ENCODE results near the gene MBD3L2.
"Not testable (repeated sequence)": the region's sequence is repeated elsewhere in the genome, so short reads cannot be mapped to it uniquely, and the experiment has no call there.

Gene MBD3L2

GRCh38 chr19:7049021-7049420 lies at the start of gene MBD3L2:
MBD3L2 (plus strand) TSS chr19:7049321; CDS start chr19:7049374, 53 bp downstream.
- not testable (repeated sequence) for DNase-seq

- no peak for DNase-seq
Measured at GRCh38 chr19:6999933-7000332, 49.2 kb upstream of the MBD3L2 start.

- no peak for DNase-seq
Measured at GRCh38 chr19:7000333-7000732, 48.8 kb upstream of the MBD3L2 start.

DNA sequence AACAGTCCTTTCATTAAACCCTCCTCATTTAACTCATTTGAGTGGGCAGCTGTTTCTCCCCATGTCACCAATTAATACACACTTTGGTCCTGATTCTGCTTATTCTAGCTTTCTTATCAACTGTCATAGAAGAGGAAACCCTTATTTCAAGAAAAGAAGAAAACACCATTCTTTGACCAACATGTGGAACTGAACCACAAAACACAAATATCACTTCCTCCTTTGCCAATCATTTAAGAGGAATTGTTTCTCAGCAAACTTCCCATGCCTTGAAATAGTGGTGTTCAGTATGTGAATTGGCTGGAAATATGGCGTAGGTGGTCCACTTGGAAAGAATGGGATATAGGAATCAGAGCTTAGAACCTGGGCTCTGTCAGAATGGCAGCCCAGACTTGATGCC lies 48.3 kb upstream of the MBD3L2 start:
- DNase-seq: no peak

DNA sequence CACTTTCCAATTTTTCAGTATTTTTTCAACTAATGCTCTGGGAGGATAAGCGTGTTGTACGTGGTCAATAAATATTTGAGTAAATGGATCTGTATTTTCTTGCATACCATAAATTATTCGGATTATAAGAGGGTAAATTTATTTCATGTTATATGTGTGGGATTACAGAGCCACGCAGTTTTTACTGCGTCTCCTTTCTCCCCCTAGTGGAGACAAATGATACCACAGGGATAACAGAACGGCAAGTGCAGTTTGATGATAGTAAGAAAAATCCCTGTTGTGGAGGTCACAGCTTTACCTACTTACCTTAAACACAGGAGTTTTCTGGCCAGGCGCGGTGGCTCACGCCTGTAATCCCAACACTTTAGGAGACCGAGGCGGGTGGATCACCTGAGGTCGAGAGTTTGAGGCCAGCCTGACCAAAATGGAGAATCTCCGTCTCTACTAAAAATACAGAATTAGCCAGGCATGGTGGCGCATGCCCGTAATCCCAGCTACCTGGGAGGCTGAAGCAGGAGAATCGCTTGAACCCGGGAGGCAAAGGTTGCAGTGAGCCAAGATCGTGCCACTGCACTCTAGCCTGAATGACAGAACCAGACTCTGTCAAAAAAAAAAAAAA lies 44.7 kb upstream of the MBD3L2 start:
- DNase-seq: no peak

GRCh38 chr19:7006135-7006704 lies 42.9 kb upstream of the MBD3L2 start:
- no peak for DNase-seq

DNA sequence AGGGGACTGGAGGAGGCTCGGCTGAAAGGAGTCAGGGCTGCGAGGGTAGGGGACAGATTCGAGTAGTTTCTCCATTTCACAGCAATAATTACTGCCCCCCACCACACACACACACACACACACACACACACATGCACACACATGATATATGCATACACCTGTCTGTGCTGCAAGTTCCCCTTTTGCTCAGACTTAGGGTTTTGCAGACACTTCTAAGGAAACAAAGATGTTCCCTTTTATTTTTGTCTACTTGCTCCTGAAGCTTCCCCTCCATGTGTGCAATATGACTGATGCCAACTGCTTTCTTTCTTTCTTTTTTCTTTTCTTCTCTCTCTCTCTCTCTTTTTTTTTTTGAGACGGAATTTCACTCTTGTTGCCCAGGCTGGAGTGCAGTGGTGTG lies 41.3 kb upstream of the MBD3L2 start:
- no peak for DNase-seq

DNA sequence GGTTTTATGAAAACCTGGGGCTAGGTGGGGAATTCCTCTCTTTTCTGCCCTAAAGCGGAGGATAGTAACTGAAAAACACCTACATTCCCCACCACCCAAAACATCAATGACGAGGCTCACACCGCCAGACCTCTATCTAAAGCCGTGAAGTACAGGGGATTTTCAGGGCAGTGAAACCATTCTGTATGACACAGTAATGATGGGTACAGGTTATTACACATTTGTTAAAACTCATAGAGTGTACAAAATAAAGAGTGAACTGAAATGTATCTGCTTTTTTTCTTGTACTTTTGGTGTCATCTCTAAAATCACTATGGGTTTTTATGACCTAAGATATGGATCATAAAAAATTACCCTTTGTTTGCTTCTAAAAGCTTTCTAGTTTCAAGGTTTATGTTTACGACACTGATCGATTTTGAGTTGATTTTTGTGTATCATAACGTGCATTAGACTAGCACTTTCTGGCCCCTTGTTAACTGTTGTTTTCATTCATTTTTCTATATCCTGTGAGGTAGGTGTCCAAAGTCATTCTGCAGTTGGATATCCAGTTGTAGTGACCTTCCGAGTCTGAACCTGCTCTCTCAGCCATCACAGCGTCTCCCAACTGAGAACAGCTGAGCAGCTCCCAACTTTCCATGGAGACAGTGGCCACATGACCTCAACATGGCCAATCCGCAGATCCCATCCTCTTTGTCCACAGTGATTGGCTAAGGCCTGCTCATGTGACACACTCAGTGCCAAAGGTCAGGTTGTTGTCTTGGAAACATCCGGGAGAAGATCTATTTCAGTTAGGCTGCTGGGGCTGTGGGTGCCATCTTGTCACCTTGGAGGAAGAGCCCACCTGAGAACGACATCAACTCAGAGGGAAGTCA lies 38.2 kb upstream of the MBD3L2 start:
- no peak for DNase-seq

DNA sequence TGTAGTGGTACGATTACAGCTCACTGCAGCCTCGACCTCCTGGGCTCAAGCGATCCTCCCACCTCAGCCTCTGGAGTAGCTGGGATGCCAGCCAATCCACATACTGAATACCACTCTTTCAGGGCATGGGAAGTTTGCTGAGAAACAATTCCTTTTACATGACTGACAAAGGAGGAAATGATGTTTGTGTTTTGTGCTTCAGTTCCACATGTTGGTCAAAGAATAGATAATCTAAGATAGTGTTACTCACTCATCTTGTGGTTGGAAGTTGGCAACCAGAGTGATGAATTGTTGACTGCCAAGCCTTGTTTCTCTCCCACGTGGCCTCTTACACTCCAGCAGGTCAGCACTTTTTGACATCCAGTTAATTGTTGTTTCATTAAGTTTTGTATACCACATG lies 35.4 kb upstream of the MBD3L2 start:
- no peak for DNase-seq

DNA sequence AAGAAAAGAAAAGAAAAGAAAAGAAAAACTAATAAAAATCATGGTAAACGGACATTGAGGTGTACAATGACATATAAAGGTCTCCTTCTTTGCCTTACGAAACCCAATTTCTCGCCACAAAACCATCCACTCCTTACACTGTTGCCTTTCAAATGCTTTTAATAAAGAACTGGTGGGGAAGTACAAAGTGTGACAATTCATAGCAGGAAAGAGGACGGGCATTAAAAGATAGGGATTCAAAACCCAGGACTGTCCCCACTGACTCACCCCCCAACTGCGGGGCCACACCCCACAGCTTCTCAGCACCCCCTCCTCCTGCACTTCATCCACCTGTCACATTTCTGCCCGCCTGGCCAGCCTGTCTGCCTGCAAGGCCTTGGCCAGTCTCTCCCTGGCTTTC lies 30.3 kb upstream of the MBD3L2 start:
- no peak for DNase-seq

DNA sequence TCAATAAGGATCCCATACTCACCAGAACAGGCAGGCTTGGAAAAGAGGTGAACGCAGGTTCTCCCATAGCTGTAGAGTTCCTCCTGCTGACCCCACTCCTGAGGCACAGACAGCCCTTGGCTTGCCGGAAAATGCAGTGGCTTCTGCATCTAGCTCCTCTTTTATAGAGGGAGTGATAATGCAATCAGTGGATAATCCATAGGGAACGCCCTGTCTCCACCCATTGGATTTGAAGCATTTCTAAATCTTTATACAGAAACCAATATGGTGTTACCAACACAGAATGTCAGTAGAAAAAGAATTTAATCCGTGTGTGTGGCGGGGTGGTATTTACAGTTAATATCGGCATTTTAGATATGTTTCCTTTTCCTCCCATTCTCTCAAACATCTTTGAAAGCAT lies 27.8 kb upstream of the MBD3L2 start, which contains the start of gene MBD3L2B:
MBD3L2B (minus strand) TSS at position 101 of the 400 bp plus-strand sequence; CDS start at position 67, 34 bp downstream.
- DNase-seq: not testable (repeated sequence)

GRCh38 chr19:7028790-7029189 lies 20.3 kb upstream of the MBD3L2 start:
- not testable (repeated sequence) for DNase-seq

GRCh38 chr19:7030278-7030677 lies 18.8 kb upstream of the MBD3L2 start, which contains the start of gene MBD3L5:
MBD3L5 (plus strand) TSS chr19:7030578; CDS start chr19:7030612, 34 bp downstream.
- DNase-seq: not testable (repeated sequence)

DNA sequence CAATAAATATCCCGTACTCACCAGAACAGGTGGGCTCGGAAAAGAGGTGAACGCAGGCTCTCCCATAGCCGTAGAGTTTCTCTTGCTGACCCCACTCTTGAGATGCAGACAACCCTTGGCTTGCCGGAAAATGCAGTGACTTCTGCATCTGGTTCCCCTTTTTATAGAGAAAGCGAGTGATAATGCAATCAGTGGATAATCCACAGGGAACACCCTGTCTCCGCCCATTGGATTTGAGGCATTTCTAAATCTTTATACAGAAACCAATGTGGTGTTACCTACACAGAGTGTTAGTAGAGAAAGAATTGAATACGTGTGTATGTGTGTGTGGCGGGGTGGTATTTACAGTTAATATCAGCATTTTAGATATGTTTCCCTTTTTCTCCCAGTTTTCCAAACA lies 9.0 kb upstream of the MBD3L2 start, which contains the start of gene MBD3L4:
MBD3L4 (minus strand) TSS at position 101 of the 400 bp plus-strand sequence; CDS start at position 66, 35 bp downstream.
- not testable (repeated sequence) for DNase-seq

DNA sequence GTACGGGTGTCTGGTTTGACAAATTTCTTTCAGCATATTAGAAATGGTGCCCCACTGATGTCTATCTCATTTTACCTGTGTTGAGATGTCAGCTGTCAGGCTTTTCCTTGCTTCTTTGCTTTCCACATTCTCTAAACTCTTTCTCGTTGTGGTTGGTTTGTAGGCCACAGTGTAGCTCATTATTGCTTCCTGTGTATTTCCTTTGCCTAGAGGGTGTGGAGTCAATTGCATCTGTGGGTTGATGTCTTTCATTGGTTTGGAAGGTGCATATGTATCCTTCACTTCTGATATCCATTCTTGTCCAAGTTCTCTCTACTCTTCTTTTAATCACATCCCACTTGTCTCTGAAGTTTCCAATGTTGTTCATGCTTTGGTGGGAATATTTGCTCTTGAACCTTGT lies 7.6 kb upstream of the MBD3L2 start:
- not testable (repeated sequence) for DNase-seq

DNA sequence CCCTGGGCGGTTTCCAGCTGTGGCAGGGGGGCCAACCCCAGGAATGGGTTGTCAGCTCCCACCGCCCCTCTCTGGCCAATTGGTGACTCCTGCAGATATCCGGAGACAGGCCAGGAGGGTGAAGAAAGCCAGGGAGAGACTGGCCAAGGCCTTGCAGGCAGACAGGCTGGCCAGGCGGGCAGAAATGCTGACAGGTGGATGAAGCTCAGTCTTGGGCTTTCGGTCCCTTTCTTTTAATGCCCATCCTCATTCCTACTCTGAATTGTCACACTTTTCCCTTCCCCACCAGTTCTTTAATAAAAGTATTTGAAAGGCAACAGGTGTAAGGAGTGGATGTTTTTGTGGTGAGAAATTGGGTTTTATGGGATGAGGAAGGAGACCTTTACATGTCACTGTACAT lies 2.3 kb downstream of the MBD3L2 start:
- not testable (repeated sequence) for DNase-seq

DNA sequence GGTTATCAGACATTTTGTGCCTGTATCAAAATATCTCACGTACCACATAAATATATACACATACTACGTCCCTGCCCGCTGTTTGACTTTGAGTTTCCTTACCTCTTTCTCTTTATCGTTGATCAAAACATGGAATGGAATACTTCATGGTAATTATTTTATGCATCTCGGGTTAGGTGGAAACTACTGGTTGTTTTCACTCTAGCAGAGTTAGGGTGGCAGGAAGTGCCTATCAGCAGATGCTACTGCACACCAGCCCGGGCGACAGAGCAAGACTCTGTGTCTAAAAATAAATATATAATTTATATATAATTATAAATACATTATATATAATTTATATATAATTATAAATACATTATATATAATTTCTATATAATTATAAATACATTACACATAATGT lies 3.8 kb downstream of the MBD3L2 start:
- not testable (repeated sequence) for DNase-seq

GRCh38 chr19:7054635-7055368 lies 5.7 kb downstream of the MBD3L2 start:
- not testable (repeated sequence) for DNase-seq

GRCh38 chr19:7055679-7056078 lies 6.6 kb downstream of the MBD3L2 start:
- not testable (repeated sequence) for DNase-seq

- DNase-seq: not testable (repeated sequence)
Measured at GRCh38 chr19:7056371-7056770, 7.2 kb downstream of the MBD3L2 start.

DNA sequence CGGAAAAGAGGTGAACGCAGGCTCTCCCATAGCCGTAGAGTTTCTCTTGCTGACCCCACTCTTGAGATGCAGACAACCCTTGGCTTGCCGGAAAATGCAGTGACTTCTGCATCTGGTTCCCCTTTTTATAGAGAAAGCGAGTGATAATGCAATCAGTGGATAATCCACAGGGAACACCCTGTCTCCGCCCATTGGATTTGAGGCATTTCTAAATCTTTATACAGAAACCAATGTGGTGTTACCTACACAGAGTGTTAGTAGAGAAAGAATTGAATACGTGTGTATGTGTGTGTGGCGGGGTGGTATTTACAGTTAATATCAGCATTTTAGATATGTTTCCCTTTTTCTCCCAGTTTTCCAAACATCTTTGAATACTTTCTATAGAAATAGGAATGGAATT lies 9.5 kb downstream of the MBD3L2 start, which contains the start of gene MBD3L3:
MBD3L3 (minus strand) TSS at position 101 of the 400 bp plus-strand sequence; CDS start at position 30, 71 bp downstream.
- DNase-seq: not testable (repeated sequence)

DNA sequence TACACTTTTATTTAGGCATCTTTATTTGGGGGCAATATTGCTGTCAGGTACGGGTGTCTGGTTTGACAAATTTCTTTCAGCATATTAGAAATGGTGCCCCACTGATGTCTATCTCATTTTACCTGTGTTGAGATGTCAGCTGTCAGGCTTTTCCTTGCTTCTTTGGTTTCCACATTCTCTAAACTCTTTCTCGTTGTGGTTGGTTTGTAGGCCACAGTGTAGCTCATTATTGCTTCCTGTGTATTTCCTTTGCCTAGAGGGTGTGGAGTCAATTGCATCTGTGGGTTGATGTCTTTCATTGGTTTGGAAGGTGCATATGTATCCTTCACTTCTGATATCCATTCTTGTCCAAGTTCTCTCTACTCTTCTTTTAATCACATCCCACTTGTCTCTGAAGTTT lies 10.9 kb downstream of the MBD3L2 start:
- DNase-seq: not testable (repeated sequence)

Data from right forelimb (tissue), 1 donor.